HepG2 (cell line): ENCODE measurements around the gene PTPN14. TPM values are rescaled to one million over a fixed set of nuclear protein-coding genes. Genes with fewer than 3 reads are reported as not detected.

ENCODE experiments used
- CEBPB ChIP-seq: IDR thresholded peaks from 2 replicates; pipeline ENCODE4 v1.6.1; 2011; ENCODE audit warnings: low read depth, low read length, improper control_type of control experiment, borderline replicate concordance
- ELF3 ChIP-seq: IDR thresholded peaks from 2 replicates; pipeline ENCODE4 v1.6.1; 2016; ENCODE audit warnings: missing genetic modification reagents, missing compliant biosample characterization
- ERF ChIP-seq: IDR thresholded peaks from 2 replicates; pipeline ENCODE4 v1.6.1; 2018; ENCODE audit warnings: missing biosample characterization, missing genetic modification reagents
- FOXK2 ChIP-seq: fragments of 450-650 bp; IDR thresholded peaks from 2 replicates; pipeline ENCODE4 v1.6.1; 2016
- MED8 ChIP-seq: sonication (generic); formaldehyde crosslinking; IDR thresholded peaks from 2 replicates; pipeline ENCODE4 v1.8.1; 2023; ENCODE audit warnings: mild to moderate bottlenecking, missing genetic modification reagents; ENCODE audit not compliant: insufficient replicate concordance
- SMAD3 ChIP-seq: sonication (generic); formaldehyde crosslinking; IDR thresholded peaks from 2 replicates; pipeline ENCODE4 v1.4.0; 2020; ENCODE audit warnings: missing genetic modification reagents
- STAG1 ChIP-seq: sonication (generic); formaldehyde crosslinking; IDR thresholded peaks from 2 replicates; pipeline ENCODE4 v1.4.0; 2020; ENCODE audit warnings: missing genetic modification reagents
- ZBTB21 ChIP-seq: sonication (generic); formaldehyde crosslinking; IDR thresholded peaks from 2 replicates; pipeline ENCODE4 v1.4.0; 2020; ENCODE audit warnings: missing genetic modification reagents
- ZFP1 ChIP-seq: IDR thresholded peaks from 2 replicates; pipeline ENCODE4 v1.6.1; 2016
- ZNF121 ChIP-seq: sonication (generic); formaldehyde crosslinking; IDR thresholded peaks from 2 replicates; pipeline ENCODE4 v1.5.0; 2020; ENCODE audit warnings: mild to moderate bottlenecking, missing genetic modification reagents
- ZNF33A ChIP-seq: sonication (generic); formaldehyde crosslinking; IDR thresholded peaks from 2 replicates; pipeline ENCODE4 v1.5.1; 2020; ENCODE audit warnings: missing genetic modification reagents, mild to moderate bottlenecking, moderate library complexity, borderline replicate concordance
- ZSCAN21 ChIP-seq: sonication (generic); formaldehyde crosslinking; IDR thresholded peaks from 2 replicates; pipeline ENCODE4 v1.8.0; 2022; ENCODE audit warnings: mild to moderate bottlenecking, missing genetic modification reagents, moderate library complexity, borderline replicate concordance
- polyA plus RNA-seq, 8 experiments: library from polyadenylated mRNA; depleted of rRNA in 3 of 8; stranded (reverse) in 7 of 8; unstranded in 1 of 8; fragments of >200 nt; fragmentation: Illumina TruSeq in 4 of 8; extraction: Trizol in 4 of 8; gene quantifications; 2 replicates each; pipeline versions ENCODE4 v1.2.1 to v1.2.3, GENCODE V29; 2011 to 2016; ENCODE audit warnings: low read depth in 4 of 8, missing spikeins in 1 of 8, mixed read lengths in 1 of 8; ENCODE audit not compliant: insufficient read depth in 1 of 8
- total RNA-seq, 5 experiments: library from RNA; depleted of rRNA; stranded (reverse); fragments of >200 nt; fragmentation: Illumina TruSeq; extraction: Trizol; gene quantifications; 2 replicates each; pipeline ENCODE4 v1.2.3, GENCODE V29; 2016; ENCODE audit warnings: low read depth in 1 of 5
- TF ChIP-seq, protein P1 (sequence below): sonication (generic); formaldehyde crosslinking; conservative IDR thresholded peaks from 2 replicates; pipeline ENCODE4 v1.4.0; 2020; ENCODE audit warnings: missing genetic modification reagents
- TF ChIP-seq, protein P2 (sequence below): sonication (generic); formaldehyde crosslinking; IDR thresholded peaks from 2 replicates; pipeline ENCODE4 v1.8.0; 2022; ENCODE audit warnings: mild to moderate bottlenecking, missing genetic modification reagents
- TF ChIP-seq, protein P3 (sequence below): sonication (generic); formaldehyde crosslinking; conservative IDR thresholded peaks from 2 replicates; pipeline ENCODE4 v1.4.0; 2020; ENCODE audit warnings: missing genetic modification reagents
- TF ChIP-seq, protein P4 (sequence below): sonication (generic); formaldehyde crosslinking; IDR thresholded peaks from 2 replicates; pipeline ENCODE4 v1.4.0; 2020; ENCODE audit warnings: mild to moderate bottlenecking, low read depth, missing genetic modification reagents
- TF ChIP-seq, protein P5 (sequence below): sonication (generic); formaldehyde crosslinking; IDR thresholded peaks from 2 replicates; pipeline ENCODE4 v1.5.1; 2020; ENCODE audit warnings: missing genetic modification reagents, mild to moderate bottlenecking, borderline replicate concordance
- TF ChIP-seq, protein P6 (sequence below): IDR thresholded peaks from 2 replicates; pipeline ENCODE4 v1.6.1; 2016; ENCODE audit warnings: low read depth, missing genetic modification reagents, missing compliant biosample characterization

Gene PTPN14
- total and polyA plus RNA-seq, 2 of the 13 experiments (the other 11 are each of a cell fraction or from before 2014, with no cell fraction given) = 3.9 to 4.7 TPM

DNA sequence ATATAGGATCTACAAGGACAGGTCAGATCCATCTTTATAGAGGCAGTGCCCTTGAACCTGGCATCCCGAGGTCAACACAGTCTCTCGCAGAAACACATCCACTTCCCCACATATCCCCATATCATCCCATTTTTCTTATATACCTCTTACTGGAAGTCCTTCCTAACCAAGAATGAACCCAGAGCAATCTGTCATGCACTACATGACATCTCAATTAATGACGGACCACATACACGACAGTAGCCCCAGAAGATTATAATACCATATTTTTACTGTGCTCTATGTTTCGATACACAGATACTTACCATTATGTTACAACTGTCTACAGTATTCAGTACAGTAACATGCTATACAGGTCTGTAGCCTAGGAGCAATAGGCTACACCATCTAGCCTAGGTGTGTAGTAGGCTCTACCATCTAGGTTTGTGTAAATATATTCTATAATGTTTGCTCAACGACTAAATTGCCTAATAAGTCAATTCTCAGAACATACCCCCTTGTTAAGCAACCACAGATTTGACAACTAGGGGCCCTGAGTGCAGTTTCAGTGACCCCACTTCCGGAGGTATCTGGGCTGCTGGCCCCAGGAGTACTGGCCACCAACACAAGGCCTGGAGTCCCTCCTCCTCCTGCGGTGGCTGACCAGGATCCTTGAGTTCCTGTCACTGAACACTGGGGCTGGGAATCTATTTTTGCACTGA, 28.1 kb downstream of the PTPN14 start (continued):
- TF ChIP-seq ZBTB21 (CRISPR knock-in tag) (no peak), FOXK2 (no peak), ZNF33A (no peak), ZNF121 (CRISPR knock-in tag) (0 out of 2 replicates have a peak, but pooled peaks have one; percentile 19), MED8 (no peak), ELF3 (no peak), STAG1 (CRISPR knock-in tag) (no peak), ERF (CRISPR knock-in tag) (no peak), ZSCAN21 (CRISPR knock-in tag) (no peak), SMAD3 (CRISPR knock-in tag) (0 out of 2 replicates have a peak, but pooled peaks have one; percentile 50), CEBPB (peak; percentile 86), ZFP1 (CRISPR knock-in tag) (no peak)
- TF ChIP-seq, protein P1, sequence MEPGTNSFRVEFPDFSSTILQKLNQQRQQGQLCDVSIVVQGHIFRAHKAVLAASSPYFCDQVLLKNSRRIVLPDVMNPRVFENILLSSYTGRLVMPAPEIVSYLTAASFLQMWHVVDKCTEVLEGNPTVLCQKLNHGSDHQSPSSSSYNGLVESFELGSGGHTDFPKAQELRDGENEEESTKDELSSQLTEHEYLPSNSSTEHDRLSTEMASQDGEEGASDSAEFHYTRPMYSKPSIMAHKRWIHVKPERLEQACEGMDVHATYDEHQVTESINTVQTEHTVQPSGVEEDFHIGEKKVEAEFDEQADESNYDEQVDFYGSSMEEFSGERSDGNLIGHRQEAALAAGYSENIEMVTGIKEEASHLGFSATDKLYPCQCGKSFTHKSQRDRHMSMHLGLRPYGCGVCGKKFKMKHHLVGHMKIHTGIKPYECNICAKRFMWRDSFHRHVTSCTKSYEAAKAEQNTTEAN (CRISPR knock-in tag) = no peak
- TF ChIP-seq, protein P2, sequence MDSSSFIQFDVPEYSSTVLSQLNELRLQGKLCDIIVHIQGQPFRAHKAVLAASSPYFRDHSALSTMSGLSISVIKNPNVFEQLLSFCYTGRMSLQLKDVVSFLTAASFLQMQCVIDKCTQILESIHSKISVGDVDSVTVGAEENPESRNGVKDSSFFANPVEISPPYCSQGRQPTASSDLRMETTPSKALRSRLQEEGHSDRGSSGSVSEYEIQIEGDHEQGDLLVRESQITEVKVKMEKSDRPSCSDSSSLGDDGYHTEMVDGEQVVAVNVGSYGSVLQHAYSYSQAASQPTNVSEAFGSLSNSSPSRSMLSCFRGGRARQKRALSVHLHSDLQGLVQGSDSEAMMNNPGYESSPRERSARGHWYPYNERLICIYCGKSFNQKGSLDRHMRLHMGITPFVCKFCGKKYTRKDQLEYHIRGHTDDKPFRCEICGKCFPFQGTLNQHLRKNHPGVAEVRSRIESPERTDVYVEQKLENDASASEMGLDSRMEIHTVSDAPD (CRISPR knock-in tag) = 0 out of 2 replicates have a peak, but pooled peaks have one; percentile 53
- TF ChIP-seq, protein P3, sequence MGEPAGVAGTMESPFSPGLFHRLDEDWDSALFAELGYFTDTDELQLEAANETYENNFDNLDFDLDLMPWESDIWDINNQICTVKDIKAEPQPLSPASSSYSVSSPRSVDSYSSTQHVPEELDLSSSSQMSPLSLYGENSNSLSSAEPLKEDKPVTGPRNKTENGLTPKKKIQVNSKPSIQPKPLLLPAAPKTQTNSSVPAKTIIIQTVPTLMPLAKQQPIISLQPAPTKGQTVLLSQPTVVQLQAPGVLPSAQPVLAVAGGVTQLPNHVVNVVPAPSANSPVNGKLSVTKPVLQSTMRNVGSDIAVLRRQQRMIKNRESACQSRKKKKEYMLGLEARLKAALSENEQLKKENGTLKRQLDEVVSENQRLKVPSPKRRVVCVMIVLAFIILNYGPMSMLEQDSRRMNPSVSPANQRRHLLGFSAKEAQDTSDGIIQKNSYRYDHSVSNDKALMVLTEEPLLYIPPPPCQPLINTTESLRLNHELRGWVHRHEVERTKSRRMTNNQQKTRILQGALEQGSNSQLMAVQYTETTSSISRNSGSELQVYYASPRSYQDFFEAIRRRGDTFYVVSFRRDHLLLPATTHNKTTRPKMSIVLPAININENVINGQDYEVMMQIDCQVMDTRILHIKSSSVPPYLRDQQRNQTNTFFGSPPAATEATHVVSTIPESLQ = no peak
- TF ChIP-seq, protein P4, sequence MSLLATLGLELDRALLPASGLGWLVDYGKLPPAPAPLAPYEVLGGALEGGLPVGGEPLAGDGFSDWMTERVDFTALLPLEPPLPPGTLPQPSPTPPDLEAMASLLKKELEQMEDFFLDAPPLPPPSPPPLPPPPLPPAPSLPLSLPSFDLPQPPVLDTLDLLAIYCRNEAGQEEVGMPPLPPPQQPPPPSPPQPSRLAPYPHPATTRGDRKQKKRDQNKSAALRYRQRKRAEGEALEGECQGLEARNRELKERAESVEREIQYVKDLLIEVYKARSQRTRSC (CRISPR knock-in tag) = no peak
- TF ChIP-seq, protein P5, sequence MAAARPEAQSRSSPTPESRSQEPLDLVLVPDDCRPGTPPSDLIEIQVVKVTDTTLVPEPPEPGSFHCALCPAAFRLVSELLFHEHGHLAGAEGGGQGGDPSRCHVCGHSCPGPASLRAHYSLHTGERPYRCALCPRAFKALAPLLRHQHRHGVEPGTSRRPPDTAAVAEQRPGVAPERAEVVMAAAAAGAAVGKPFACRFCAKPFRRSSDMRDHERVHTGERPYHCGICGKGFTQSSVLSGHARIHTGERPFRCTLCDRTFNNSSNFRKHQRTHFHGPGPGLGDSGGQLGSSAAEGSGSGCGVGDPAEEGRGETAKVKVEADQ (CRISPR knock-in tag) = no peak
- TF ChIP-seq, protein P6, sequence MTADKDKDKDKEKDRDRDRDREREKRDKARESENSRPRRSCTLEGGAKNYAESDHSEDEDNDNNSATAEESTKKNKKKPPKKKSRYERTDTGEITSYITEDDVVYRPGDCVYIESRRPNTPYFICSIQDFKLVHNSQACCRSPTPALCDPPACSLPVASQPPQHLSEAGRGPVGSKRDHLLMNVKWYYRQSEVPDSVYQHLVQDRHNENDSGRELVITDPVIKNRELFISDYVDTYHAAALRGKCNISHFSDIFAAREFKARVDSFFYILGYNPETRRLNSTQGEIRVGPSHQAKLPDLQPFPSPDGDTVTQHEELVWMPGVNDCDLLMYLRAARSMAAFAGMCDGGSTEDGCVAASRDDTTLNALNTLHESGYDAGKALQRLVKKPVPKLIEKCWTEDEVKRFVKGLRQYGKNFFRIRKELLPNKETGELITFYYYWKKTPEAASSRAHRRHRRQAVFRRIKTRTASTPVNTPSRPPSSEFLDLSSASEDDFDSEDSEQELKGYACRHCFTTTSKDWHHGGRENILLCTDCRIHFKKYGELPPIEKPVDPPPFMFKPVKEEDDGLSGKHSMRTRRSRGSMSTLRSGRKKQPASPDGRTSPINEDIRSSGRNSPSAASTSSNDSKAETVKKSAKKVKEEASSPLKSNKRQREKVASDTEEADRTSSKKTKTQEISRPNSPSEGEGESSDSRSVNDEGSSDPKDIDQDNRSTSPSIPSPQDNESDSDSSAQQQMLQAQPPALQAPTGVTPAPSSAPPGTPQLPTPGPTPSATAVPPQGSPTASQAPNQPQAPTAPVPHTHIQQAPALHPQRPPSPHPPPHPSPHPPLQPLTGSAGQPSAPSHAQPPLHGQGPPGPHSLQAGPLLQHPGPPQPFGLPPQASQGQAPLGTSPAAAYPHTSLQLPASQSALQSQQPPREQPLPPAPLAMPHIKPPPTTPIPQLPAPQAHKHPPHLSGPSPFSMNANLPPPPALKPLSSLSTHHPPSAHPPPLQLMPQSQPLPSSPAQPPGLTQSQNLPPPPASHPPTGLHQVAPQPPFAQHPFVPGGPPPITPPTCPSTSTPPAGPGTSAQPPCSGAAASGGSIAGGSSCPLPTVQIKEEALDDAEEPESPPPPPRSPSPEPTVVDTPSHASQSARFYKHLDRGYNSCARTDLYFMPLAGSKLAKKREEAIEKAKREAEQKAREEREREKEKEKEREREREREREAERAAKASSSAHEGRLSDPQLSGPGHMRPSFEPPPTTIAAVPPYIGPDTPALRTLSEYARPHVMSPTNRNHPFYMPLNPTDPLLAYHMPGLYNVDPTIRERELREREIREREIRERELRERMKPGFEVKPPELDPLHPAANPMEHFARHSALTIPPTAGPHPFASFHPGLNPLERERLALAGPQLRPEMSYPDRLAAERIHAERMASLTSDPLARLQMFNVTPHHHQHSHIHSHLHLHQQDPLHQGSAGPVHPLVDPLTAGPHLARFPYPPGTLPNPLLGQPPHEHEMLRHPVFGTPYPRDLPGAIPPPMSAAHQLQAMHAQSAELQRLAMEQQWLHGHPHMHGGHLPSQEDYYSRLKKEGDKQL = peak; percentile 98
